ENCODE data around the gene NELFA. TPM values are rescaled to one million over a fixed set of nuclear protein-coding genes. Genes with fewer than 3 reads are reported as not detected.

Gene NELFA
- total RNA-seq, 1 donor, result 19.9 TPM

DNA sequence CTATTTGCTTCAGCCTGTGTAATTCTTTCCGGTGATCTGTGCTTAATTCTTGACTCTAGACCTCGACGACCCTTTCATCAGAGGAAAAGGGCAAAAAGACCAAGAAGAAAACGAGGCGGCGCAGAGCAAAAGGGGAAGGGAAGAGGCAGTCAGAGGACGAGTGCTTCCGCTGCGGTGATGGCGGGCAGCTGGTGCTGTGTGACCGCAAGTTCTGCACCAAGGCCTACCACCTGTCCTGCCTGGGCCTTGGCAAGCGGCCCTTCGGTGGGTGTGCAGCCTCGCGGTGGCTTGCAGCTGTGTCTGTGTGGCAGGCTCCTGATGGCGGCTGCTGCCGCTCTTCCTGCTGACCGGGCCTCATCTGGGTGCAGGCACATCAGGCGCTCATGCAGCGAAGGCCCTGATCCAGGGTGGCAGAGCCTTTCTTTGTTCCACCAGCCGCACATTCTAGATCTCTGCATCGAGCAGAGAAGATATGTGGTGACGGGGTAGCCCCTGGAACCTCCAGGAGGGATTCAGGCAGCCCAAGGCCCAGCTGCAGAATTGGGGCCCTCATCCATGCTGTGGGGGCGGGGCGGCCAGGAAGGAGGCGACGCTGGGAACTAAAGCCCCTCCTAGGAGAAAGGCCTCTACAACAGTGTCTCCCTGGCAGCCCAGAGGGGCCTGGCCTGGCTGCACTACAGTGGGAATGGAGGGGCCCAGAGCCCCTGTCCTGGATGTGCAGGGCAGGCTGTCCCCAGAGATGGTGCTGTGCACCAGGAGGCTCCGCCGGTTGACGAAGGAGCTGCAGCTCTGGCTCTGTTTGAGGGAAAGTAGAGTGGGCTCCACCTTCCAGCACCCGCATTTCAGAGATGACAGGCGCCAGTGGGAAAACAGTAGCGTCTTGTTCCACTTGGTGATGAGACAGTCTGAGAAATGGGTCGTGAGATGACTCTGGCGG lies 32.1 kb downstream of the NELFA start:
- H3K27ac ChIP-seq (ENCODE audit: low read depth, low read length), result no peak overlapping the region
- peak; percentile 85 for DNase-seq (ENCODE audit: insufficient read length, low spot score, missing footprints)
- no peak overlapping the region for H2AFZ ChIP-seq (ENCODE audit: low read length)
- no peak overlapping the region for H3K4me3 ChIP-seq (ENCODE audit: insufficient read depth, low read length)
- no peaks in the 10 kb centered on the region for H3K27me3 ChIP-seq (ENCODE audit: insufficient read depth, low read length)
- no peaks in the 10 kb centered on the region for H3K9me3 ChIP-seq (ENCODE audit: low read depth, low read length)
- TF ChIP-seq, protein P1, sequence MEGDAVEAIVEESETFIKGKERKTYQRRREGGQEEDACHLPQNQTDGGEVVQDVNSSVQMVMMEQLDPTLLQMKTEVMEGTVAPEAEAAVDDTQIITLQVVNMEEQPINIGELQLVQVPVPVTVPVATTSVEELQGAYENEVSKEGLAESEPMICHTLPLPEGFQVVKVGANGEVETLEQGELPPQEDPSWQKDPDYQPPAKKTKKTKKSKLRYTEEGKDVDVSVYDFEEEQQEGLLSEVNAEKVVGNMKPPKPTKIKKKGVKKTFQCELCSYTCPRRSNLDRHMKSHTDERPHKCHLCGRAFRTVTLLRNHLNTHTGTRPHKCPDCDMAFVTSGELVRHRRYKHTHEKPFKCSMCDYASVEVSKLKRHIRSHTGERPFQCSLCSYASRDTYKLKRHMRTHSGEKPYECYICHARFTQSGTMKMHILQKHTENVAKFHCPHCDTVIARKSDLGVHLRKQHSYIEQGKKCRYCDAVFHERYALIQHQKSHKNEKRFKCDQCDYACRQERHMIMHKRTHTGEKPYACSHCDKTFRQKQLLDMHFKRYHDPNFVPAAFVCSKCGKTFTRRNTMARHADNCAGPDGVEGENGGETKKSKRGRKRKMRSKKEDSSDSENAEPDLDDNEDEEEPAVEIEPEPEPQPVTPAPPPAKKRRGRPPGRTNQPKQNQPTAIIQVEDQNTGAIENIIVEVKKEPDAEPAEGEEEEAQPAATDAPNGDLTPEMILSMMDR (IDR thresholded peaks at IDR 0.05; ENCODE audit: extremely low read depth, low read depth, low read length), result no peak
- H3K36me3 ChIP-seq (ENCODE audit: insufficient read depth, low read length), result peaks cover 85% of the 10 kb centered on the region
- H4K20me1 ChIP-seq (ENCODE audit: insufficient read depth, low read length), result peaks cover 11% of the 10 kb centered on the region
- H3K4me1 ChIP-seq (ENCODE audit: insufficient read depth, low read length), result no peaks in the 10 kb centered on the region
- peaks cover 15% of the 10 kb centered on the region for H3K79me2 ChIP-seq (ENCODE audit: insufficient read depth, low read length)
- H3K4me2 ChIP-seq (ENCODE audit: insufficient read depth, low read length), result no peak overlapping the region

DNA sequence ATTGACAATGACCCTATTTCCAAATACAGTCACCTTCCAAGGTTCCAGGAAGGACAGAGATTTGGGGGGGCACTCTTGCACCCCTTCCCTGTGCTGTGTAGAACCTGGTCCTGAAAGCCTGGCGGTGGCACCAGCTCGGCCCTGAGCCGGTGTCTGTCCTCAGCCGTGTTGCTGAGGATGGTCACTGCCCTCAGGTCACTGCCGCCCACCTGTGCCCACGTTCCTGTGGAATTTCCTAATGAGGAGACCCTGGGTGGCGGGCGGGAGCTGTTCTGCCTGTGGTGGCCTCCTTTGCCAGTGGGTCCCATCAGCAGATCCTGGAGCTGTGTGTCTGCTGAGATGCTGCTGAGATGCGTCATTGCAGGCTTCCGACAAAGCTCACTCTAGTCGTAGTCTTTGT lies 32.9 kb downstream of the NELFA start:
- Histone ChIP-seq H3K4me2 (ENCODE audit: insufficient read depth, low read length) (no peak overlapping the region), H4K20me1 (ENCODE audit: insufficient read depth, low read length) (peaks cover 8% of the 10 kb centered on the region), H2AFZ (ENCODE audit: low read length) (no peak overlapping the region), H3K79me2 (ENCODE audit: insufficient read depth, low read length) (peaks cover 16% of the 10 kb centered on the region), H3K27me3 (ENCODE audit: insufficient read depth, low read length) (no peaks in the 10 kb centered on the region), H3K36me3 (ENCODE audit: insufficient read depth, low read length) (peaks cover 84% of the 10 kb centered on the region), H3K4me1 (ENCODE audit: insufficient read depth, low read length) (no peaks in the 10 kb centered on the region), H3K9me3 (ENCODE audit: low read depth, low read length) (no peaks in the 10 kb centered on the region), H3K4me3 (ENCODE audit: insufficient read depth, low read length) (no peak overlapping the region), H3K27ac (ENCODE audit: low read depth, low read length) (no peak overlapping the region)
- DNase-seq (ENCODE audit: insufficient read length, low spot score, missing footprints), result peak; percentile 11
- TF ChIP-seq, protein P1 (IDR thresholded peaks at IDR 0.05; ENCODE audit: extremely low read depth, low read depth, low read length), result no peak

DNA sequence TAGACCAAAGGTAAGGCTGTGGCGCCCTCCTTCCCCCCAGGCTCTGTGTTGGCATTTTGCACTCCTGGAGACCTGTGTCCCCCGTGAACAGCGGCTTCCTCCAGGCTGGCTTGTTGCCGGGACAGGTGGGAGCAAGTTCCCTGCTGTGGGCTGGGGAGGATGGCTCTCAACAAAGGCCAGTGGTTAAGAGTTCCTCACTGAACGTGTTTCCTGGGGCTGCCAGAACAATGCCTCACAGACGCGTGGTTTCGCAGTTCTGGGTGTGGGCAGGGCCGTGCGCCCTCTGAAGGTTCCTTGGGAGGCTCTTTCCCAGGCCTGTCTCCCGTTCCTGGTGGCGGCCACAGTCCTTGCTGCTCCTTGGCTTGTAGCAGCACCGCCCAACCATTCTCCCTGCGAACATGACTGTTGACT lies 33.4 kb downstream of the NELFA start:
- Histone ChIP-seq H3K4me1 (ENCODE audit: insufficient read depth, low read length) (no peaks in the 10 kb centered on the region), H3K79me2 (ENCODE audit: insufficient read depth, low read length) (peaks cover 19% of the 10 kb centered on the region), H3K4me3 (ENCODE audit: insufficient read depth, low read length) (no peak overlapping the region), H2AFZ (ENCODE audit: low read length) (no peak overlapping the region), H3K4me2 (ENCODE audit: insufficient read depth, low read length) (no peak overlapping the region), H3K27ac (ENCODE audit: low read depth, low read length) (no peak overlapping the region), H3K9me3 (ENCODE audit: low read depth, low read length) (no peaks in the 10 kb centered on the region), H3K27me3 (ENCODE audit: insufficient read depth, low read length) (no peaks in the 10 kb centered on the region), H4K20me1 (ENCODE audit: insufficient read depth, low read length) (peaks cover 8% of the 10 kb centered on the region), H3K36me3 (ENCODE audit: insufficient read depth, low read length) (peaks cover 83% of the 10 kb centered on the region)
- TF ChIP-seq, protein P1 (IDR thresholded peaks at IDR 0.05; ENCODE audit: extremely low read depth, low read depth, low read length), result no peak
- peak; percentile 76 for DNase-seq (ENCODE audit: insufficient read length, low spot score, missing footprints)

DNA sequence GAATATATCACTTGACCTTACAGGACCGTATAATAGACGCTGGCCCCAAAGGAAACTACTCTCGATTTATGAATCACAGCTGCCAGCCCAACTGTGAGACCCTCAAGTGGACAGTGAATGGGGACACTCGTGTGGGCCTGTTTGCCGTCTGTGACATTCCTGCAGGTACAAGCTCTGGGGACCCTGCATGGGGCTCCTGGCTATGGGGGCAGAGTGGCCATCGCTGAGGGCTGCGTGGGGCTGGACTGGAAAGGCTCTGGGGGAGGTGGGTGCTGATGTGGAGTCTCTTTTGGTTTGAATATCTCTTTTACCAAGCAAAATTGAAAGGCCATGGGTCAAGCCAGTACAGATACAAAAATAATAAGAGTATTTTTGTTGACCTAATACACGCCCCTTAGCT lies 33.9 kb downstream of the NELFA start:
- Histone ChIP-seq H3K4me3 (ENCODE audit: insufficient read depth, low read length) (no peak overlapping the region), H3K27me3 (ENCODE audit: insufficient read depth, low read length) (no peaks in the 10 kb centered on the region), H4K20me1 (ENCODE audit: insufficient read depth, low read length) (peaks cover 8% of the 10 kb centered on the region), H3K9me3 (ENCODE audit: low read depth, low read length) (no peaks in the 10 kb centered on the region), H3K27ac (ENCODE audit: low read depth, low read length) (no peak overlapping the region), H3K79me2 (ENCODE audit: insufficient read depth, low read length) (peaks cover 23% of the 10 kb centered on the region), H3K4me2 (ENCODE audit: insufficient read depth, low read length) (no peak overlapping the region), H3K4me1 (ENCODE audit: insufficient read depth, low read length) (no peaks in the 10 kb centered on the region), H3K36me3 (ENCODE audit: insufficient read depth, low read length) (peaks cover 83% of the 10 kb centered on the region), H2AFZ (ENCODE audit: low read length) (no peak overlapping the region)
- peak; percentile 50 for DNase-seq (ENCODE audit: insufficient read length, low spot score, missing footprints)
- TF ChIP-seq, protein P1 (IDR thresholded peaks at IDR 0.05; ENCODE audit: extremely low read depth, low read depth, low read length), result no peak
